Progenitor cell of endocrine pancreas (in vitro differentiated cells): ENCODE data around the gene TMEM181. TPM values are rescaled to one million over a fixed set of nuclear protein-coding genes. Genes with fewer than 3 reads are reported as not detected.
"Not testable (repeated sequence)": the region's sequence is repeated elsewhere in the genome, so short reads cannot be mapped to it uniquely, and the experiment has no call there.

Source experiments
- DNase-seq: peaks from one replicate; pipeline ENCODE4 v3.0.0; 2021; ENCODE audit warnings: low spot score; ENCODE audit not compliant: unreplicated experiment
- H3K27ac Mint-ChIP-seq: 2 replicates; pipeline ENCODE4 v1.8.0; 2021; ENCODE audit warnings: mild to moderate bottlenecking, moderate library complexity, mixed read lengths
- H3K27me3 Mint-ChIP-seq: 2 replicates; pipeline ENCODE4 v1.8.0; 2021; ENCODE audit warnings: mixed read lengths
- H3K36me3 Mint-ChIP-seq: 2 replicates; pipeline ENCODE4 v1.8.0; 2022; ENCODE audit warnings: mixed read lengths; ENCODE audit not compliant: insufficient read depth
- H3K4me1 Mint-ChIP-seq: 2 replicates; pipeline ENCODE4 v1.8.0; 2021; ENCODE audit warnings: low read depth, mixed read lengths
- H3K4me3 Mint-ChIP-seq: 2 replicates; pipeline ENCODE4 v1.8.0; 2021; ENCODE audit warnings: low read depth, mild to moderate bottlenecking, moderate library complexity, mixed read lengths
- H3K9me3 Mint-ChIP-seq: 2 replicates; pipeline ENCODE4 v1.8.0; 2021; ENCODE audit warnings: low read depth, mixed read lengths
- CTCF ChIP-seq: fragments of 200-600 bp; sonication (generic); IDR thresholded peaks from one replicate; pipeline ENCODE4 v1.5.0; 2021; ENCODE audit warnings: antibody characterized with exemption, mild to moderate bottlenecking; ENCODE audit not compliant: unreplicated experiment
- total RNA-seq: library from RNA; stranded (reverse); gene quantifications from 2 replicates; pipeline ENCODE4 v1.2.1, GENCODE V29; 2021

The TMEM181 gene
- total RNA-seq, 1 donor from 2014 or later = 33.9 TPM

GRCh38 chr6:158603261-158604047 is 43.6 kb downstream of the TMEM181 start:
- no peaks in the 10 kb centered on the region for H3K4me1 Mint-ChIP-seq
- H3K9me3 Mint-ChIP-seq = no peaks in the 10 kb centered on the region
- H3K4me3 Mint-ChIP-seq = no peak overlapping the region
- H3K36me3 Mint-ChIP-seq = peaks cover 24% of the 10 kb centered on the region
- DNase-seq = no peak
- peak overlapping the region; percentile 3 for H3K27ac Mint-ChIP-seq
- no peak for TF ChIP-seq CTCF
- no peaks in the 10 kb centered on the region for H3K27me3 Mint-ChIP-seq

GRCh38 chr6:158604048-158604406 is 44.1 kb downstream of the TMEM181 start:
- H3K4me3 Mint-ChIP-seq = no peak overlapping the region
- no peaks in the 10 kb centered on the region for H3K9me3 Mint-ChIP-seq
- no peaks in the 10 kb centered on the region for H3K27me3 Mint-ChIP-seq
- H3K27ac Mint-ChIP-seq = no peak overlapping the region
- peaks cover 25% of the 10 kb centered on the region for H3K36me3 Mint-ChIP-seq
- TF ChIP-seq CTCF = no peak
- H3K4me1 Mint-ChIP-seq = no peaks in the 10 kb centered on the region
- DNase-seq = no peak

GRCh38 chr6:158605266-158605878 is 45.5 kb downstream of the TMEM181 start:
- peaks cover 3% of the 10 kb centered on the region for H3K4me1 Mint-ChIP-seq
- peak; percentile 72 for TF ChIP-seq CTCF
- no peaks in the 10 kb centered on the region for H3K27me3 Mint-ChIP-seq
- DNase-seq = peak; percentile 27
- H3K27ac Mint-ChIP-seq = no peak overlapping the region
- H3K4me3 Mint-ChIP-seq = no peak overlapping the region
- H3K36me3 Mint-ChIP-seq = peaks cover 25% of the 10 kb centered on the region
- H3K9me3 Mint-ChIP-seq = no peaks in the 10 kb centered on the region

- not testable (repeated sequence) for H3K9me3 Mint-ChIP-seq, H3K4me3 Mint-ChIP-seq, H3K4me1 Mint-ChIP-seq, DNase-seq, H3K27me3 Mint-ChIP-seq
- peaks cover 25% of the 10 kb centered on the region for H3K36me3 Mint-ChIP-seq
- H3K27ac Mint-ChIP-seq = peak overlapping the region; percentile 71
These were observed 46.1 kb downstream of the TMEM181 start for GRCh38 chr6:158606011-158606410.

GRCh38 chr6:158606935-158607334 is 47.0 kb downstream of the TMEM181 start:
- Mint-ChIP-seq H3K27me3 (no peaks in the 10 kb centered on the region), H3K27ac (no peak overlapping the region), H3K4me1 (peaks cover 17% of the 10 kb centered on the region), H3K4me3 (no peak overlapping the region), H3K9me3 (no peaks in the 10 kb centered on the region), H3K36me3 (peaks cover 25% of the 10 kb centered on the region)
- DNase-seq = no peak
- no peak for TF ChIP-seq CTCF
